Measurements from ENCODE around the gene RET.

GRCh38 chr10:43041422-43042342 is 35.2 kb upstream of the RET start:
- TF ChIP-seq CTCF (IDR thresholded peaks at IDR 0.05) (no peak), POLR2A (IDR thresholded peaks at IDR 0.05) (no peak), EP300 (IDR thresholded peaks at IDR 0.05) (no peak)

Measured in ovary (tissue), 3 donors.